Measurements from ENCODE around the gene TMEM69.
"Not testable (repeated sequence)": the region's sequence is repeated elsewhere in the genome, so short reads cannot be mapped to it uniquely, and the experiment has no call there.

The TMEM69 gene

DNA sequence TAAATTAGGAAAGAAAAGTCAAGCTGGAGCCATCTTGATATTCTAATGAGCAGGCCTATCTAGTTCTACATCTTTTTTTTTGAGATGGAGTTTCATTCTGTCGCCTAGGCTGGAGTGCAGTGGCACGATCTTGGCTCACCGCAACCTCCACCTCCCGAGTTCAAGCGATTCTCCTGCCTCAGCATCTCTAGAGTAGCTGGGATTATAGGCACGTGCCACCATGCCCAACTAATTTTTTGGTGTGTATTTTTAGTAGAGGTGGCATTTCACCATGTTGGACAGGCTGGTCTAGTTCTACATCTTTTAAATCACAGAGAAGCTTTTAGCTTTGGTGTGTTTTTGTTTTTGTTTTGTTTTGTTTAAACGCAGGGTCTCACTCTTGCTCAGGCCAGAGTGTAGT lies 6.8 kb downstream of the TMEM69 start:
- Histone ChIP-seq H3K36me3 (ENCODE audit: low read depth) (peaks cover 57% of the 10 kb centered on the region), H3K27me3 (ENCODE audit: insufficient read depth, poor library complexity, severe bottlenecking) (no peaks in the 10 kb centered on the region), H3K4me3 (ENCODE audit: severe bottlenecking) (no peak overlapping the region), H3K4me1 (ENCODE audit: insufficient read depth, poor library complexity, severe bottlenecking) (no peaks in the 10 kb centered on the region), H3K9me3 (ENCODE audit: severe bottlenecking) (no peaks in the 10 kb centered on the region), H3K27ac (ENCODE audit: poor library complexity, severe bottlenecking) (no peak overlapping the region)
- ATAC-seq (ENCODE audit: low read depth) (no peak), DNase-seq (ENCODE audit: low spot score) (no peak)
- TF ChIP-seq CTCF (IDR thresholded peaks at IDR 0.05; ENCODE audit: poor library complexity, severe bottlenecking) = no peak

GRCh38 chr1:45704637-45705036 lies 16.7 kb downstream of the TMEM69 start:
- H3K27ac ChIP-seq (ENCODE audit: poor library complexity, severe bottlenecking) = no peak overlapping the region
- ATAC-seq (ENCODE audit: low read depth) (no peak), DNase-seq (ENCODE audit: low spot score) (no peak)
- no peaks in the 10 kb centered on the region for H3K27me3 ChIP-seq (ENCODE audit: insufficient read depth, poor library complexity, severe bottlenecking)
- no peaks in the 10 kb centered on the region; the same call in 1 of the 2 replicates for H3K36me3 ChIP-seq (ENCODE audit: low read depth)
- TF ChIP-seq CTCF (IDR thresholded peaks at IDR 0.05; ENCODE audit: poor library complexity, severe bottlenecking) = no peak
- H3K4me1 ChIP-seq (ENCODE audit: insufficient read depth, poor library complexity, severe bottlenecking) = no peaks in the 10 kb centered on the region
- no peak overlapping the region for H3K4me3 ChIP-seq (ENCODE audit: severe bottlenecking)
- no peaks in the 10 kb centered on the region for H3K9me3 ChIP-seq (ENCODE audit: severe bottlenecking)

- H3K4me3 ChIP-seq (ENCODE audit: severe bottlenecking) = no peak overlapping the region
- ATAC-seq (ENCODE audit: low read depth) (no peak), DNase-seq (ENCODE audit: low spot score) (no peak)
- TF ChIP-seq CTCF (IDR thresholded peaks at IDR 0.05; ENCODE audit: poor library complexity, severe bottlenecking) = no peak
- H3K36me3 ChIP-seq (ENCODE audit: low read depth) = peaks cover 17% of the 10 kb centered on the region
- peaks cover 2% of the 10 kb centered on the region for H3K4me1 ChIP-seq (ENCODE audit: insufficient read depth, poor library complexity, severe bottlenecking)
- no peaks in the 10 kb centered on the region for H3K27me3 ChIP-seq (ENCODE audit: insufficient read depth, poor library complexity, severe bottlenecking)
- H3K27ac ChIP-seq (ENCODE audit: poor library complexity, severe bottlenecking) = no peak overlapping the region
- no peaks in the 10 kb centered on the region for H3K9me3 ChIP-seq (ENCODE audit: severe bottlenecking)
These were observed 25.7 kb downstream of the TMEM69 start for GRCh38 chr1:45713711-45714110.

GRCh38 chr1:45716700-45717099 lies 28.7 kb downstream of the TMEM69 start:
- no peaks in the 10 kb centered on the region for H3K27me3 ChIP-seq (ENCODE audit: insufficient read depth, poor library complexity, severe bottlenecking)
- ATAC-seq (ENCODE audit: low read depth) (no peak), DNase-seq (ENCODE audit: low spot score) (no peak)
- H3K9me3 ChIP-seq (ENCODE audit: severe bottlenecking) = no peaks in the 10 kb centered on the region
- H3K4me3 ChIP-seq (ENCODE audit: severe bottlenecking) = no peak overlapping the region
- peaks cover 21% of the 10 kb centered on the region for H3K36me3 ChIP-seq (ENCODE audit: low read depth)
- H3K4me1 ChIP-seq (ENCODE audit: insufficient read depth, poor library complexity, severe bottlenecking) = peaks cover 2% of the 10 kb centered on the region
- TF ChIP-seq CTCF (IDR thresholded peaks at IDR 0.05; ENCODE audit: poor library complexity, severe bottlenecking) = no peak
- no peak overlapping the region for H3K27ac ChIP-seq (ENCODE audit: poor library complexity, severe bottlenecking)

DNA sequence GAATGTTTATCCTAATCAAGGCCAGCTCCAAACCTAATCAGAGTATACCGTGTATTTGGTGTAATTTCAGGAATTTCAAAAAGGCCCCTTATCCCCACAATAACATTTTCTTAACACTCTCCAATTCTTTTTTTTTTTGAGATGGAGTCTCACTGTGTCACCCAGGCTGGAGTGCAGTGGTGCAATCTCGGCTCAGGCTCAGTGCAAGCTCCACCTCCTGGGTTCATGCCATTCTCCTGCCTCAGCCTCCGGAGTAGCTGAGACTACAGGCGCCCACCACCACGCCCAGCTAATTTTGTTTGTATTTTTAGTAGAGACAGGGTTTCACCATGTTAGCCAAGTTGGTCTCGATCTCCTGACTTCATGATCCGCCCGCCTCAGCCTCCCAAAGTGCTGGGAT lies 29.4 kb downstream of the TMEM69 start:
- H3K9me3 ChIP-seq (ENCODE audit: severe bottlenecking); ATAC-seq (ENCODE audit: low read depth); DNase-seq (ENCODE audit: low spot score); H3K27ac ChIP-seq (ENCODE audit: poor library complexity, severe bottlenecking); H3K27me3 ChIP-seq (ENCODE audit: insufficient read depth, poor library complexity, severe bottlenecking); H3K4me1 ChIP-seq (ENCODE audit: insufficient read depth, poor library complexity, severe bottlenecking); H3K4me3 ChIP-seq (ENCODE audit: severe bottlenecking): not testable (repeated sequence)
- peaks cover 21% of the 10 kb centered on the region for H3K36me3 ChIP-seq (ENCODE audit: low read depth)

Measured in RWPE2 (cell line).